GM18505 (cell line): ENCODE measurements around the gene ZNF678.
"Not testable (repeated sequence)": the region's sequence is repeated elsewhere in the genome, so short reads cannot be mapped to it uniquely, and the experiment has no call there.

Experiments used
- ATAC-seq: cut with Tn5 transposase; IDR thresholded peaks from one replicate; pipeline ENCODE4 v1.9.1; 2021; ENCODE audit not compliant: unreplicated experiment
- POLR2A ChIP-seq: IDR thresholded peaks from 4 replicates; pipeline ENCODE4 v1.6.1; 2011; ENCODE audit warnings: borderline replicate concordance; ENCODE audit not compliant: insufficient read depth, insufficient read length; ENCODE audit errors: extremely low read depth

ZNF678 gene

GRCh38 chr1:227544067-227545050 lies 19.0 kb upstream of the ZNF678 start:
- no peak for ATAC-seq
- TF ChIP-seq POLR2A: no peak

DNA sequence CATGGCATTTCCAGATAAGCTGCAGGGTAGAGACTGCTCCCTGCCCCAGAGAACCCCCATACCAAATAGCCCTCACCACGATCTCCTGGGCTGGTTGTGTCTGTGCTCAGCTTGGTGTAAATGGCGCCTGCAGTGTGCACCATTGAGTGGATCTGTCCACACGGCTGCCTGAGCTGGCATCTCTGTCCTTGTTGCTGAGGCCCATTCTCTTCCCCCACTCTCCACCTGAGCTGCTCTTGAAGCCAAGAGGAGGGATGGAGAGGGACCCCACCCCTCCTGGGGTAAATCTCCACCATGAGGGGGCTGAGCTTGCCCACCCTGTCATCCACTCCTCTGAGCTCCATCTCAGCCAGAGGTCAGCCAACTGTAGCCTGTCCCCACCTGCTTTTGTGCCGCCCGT lies 18.0 kb upstream of the ZNF678 start:
- TF ChIP-seq POLR2A: no peak
- no peak for ATAC-seq

- ATAC-seq: no peak
- no peak for TF ChIP-seq POLR2A
These were observed 17.3 kb upstream of the ZNF678 start for GRCh38 chr1:227546059-227546458.

GRCh38 chr1:227546598-227547309 lies 16.6 kb upstream of the ZNF678 start:
- ATAC-seq: no peak
- no peak for TF ChIP-seq POLR2A

GRCh38 chr1:227547310-227548118 lies 15.8 kb upstream of the ZNF678 start:
- no peak for ATAC-seq
- no peak for TF ChIP-seq POLR2A

DNA sequence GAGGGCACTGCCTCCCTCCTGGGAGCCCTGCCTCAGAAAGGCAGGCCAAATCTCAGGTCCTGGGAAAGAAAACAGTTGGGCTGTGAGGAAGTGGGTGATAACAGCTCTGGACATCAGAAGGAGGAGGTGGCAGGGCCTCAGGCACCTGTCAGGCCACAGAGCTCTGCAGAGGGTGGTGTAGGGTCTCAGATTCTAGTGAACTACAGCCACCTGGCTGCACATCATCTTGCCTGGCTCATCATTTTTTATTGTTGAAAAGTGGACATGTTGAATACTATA lies 15.3 kb upstream of the ZNF678 start:
- TF ChIP-seq POLR2A: no peak
- no peak for ATAC-seq

- no peak for ATAC-seq
- no peak for TF ChIP-seq POLR2A
These were observed 14.9 kb upstream of the ZNF678 start for GRCh38 chr1:227548448-227548847.

- ATAC-seq: no peak
- no peak for TF ChIP-seq POLR2A
These were observed 13.5 kb upstream of the ZNF678 start for GRCh38 chr1:227549892-227550291.

DNA sequence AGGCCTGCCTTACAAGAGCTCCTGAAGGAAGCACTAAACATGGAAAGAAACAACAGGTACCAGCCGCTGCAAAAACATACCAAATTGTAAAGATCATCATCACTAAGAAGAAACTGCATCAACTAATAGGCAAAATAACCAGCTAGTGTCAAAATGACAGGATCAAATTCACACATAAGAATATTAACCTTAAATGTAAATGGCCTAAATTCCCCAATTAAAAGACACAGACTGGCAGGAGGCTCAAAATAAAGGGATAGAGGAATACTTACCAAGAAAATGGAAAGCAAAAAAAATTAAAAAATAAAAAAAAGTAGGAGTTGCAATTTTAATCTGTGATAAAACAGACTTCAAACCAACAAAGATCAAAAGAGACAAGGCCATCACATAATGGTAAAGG lies 11.5 kb upstream of the ZNF678 start:
- ATAC-seq: not testable (repeated sequence)

DNA sequence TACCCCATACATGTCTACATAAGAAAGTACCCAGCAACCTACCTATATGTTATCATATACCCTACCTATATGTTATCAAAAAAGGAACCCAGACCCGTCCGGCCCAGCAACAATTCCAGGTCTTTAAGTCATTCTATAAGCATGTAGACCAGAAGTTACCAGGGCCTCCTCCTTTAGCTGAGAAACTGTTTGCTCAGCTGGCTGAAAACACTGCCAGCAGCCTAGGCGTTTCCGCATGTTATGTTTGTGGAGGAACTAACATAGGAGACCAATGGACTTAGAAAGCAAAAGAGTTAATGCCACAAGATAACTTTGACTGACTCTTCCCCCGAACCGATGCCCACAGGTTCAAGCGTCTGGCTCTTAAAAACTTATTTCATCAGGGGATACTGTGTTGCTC lies 7.1 kb upstream of the ZNF678 start:
- no peak for TF ChIP-seq POLR2A
- no peak for ATAC-seq

GRCh38 chr1:227557962-227558725 lies 5.2 kb upstream of the ZNF678 start:
- TF ChIP-seq POLR2A: no peak
- no peak for ATAC-seq

GRCh38 chr1:227558732-227559262 lies 4.6 kb upstream of the ZNF678 start:
- TF ChIP-seq POLR2A: no peak

More at GRCh38 chr1:227558732-227559262, 4.6 kb upstream of the ZNF678 start:
- ATAC-seq: no peak
